ENCODE data around the gene GJB4.

GJB4 gene

DNA sequence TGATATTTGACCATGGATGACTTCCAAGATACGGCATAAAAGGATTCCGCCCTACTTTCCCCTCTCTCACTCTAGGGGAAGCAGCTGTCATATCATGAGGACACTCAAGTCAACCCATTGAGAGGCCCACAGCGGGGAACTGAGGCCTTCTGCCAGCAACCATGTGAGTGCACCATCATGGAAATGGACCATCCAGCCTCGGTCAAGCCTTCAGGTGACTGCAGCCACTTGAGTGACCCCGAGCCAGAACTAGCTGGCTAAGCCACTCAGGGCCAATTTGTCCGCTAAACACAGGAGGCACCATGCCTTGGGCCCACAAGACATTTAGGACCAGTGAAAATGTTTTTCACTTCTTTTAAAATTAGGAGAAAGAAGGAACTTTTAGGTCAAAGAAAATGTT, 15.8 kb upstream of the GJB4 start:
- H3K4me3 ChIP-seq (ENCODE audit: low read depth, low read length): no peak overlapping the region
- TF ChIP-seq, protein P1, sequence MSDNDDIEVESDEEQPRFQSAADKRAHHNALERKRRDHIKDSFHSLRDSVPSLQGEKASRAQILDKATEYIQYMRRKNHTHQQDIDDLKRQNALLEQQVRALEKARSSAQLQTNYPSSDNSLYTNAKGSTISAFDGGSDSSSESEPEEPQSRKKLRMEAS (IDR thresholded peaks at IDR 0.05; ENCODE audit: low read depth, low read length): no peak
- no peak for DNase-seq (ENCODE audit: low read depth)

DNA sequence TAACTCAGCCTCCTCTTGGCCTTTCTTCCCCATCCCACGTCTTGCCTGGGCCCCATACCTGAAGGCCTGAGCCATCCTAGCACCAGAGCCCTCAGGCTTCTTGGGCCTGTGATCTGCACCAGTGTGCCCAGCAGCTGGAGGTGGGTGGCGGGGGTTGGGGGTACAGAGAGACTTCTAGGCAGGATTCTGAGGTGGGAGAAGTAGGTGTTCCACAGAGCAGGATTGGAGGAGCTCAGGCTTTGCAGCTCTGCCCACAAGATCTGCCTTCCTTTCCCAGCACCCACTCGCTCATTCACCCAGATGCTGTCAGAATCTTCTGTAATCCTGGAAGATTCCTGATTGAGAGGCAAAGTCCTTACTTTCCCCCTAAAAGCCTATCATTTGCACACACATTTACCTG, 14.7 kb upstream of the GJB4 start:
- no peak overlapping the region for H3K4me3 ChIP-seq (ENCODE audit: low read depth, low read length)
- TF ChIP-seq, protein P2, sequence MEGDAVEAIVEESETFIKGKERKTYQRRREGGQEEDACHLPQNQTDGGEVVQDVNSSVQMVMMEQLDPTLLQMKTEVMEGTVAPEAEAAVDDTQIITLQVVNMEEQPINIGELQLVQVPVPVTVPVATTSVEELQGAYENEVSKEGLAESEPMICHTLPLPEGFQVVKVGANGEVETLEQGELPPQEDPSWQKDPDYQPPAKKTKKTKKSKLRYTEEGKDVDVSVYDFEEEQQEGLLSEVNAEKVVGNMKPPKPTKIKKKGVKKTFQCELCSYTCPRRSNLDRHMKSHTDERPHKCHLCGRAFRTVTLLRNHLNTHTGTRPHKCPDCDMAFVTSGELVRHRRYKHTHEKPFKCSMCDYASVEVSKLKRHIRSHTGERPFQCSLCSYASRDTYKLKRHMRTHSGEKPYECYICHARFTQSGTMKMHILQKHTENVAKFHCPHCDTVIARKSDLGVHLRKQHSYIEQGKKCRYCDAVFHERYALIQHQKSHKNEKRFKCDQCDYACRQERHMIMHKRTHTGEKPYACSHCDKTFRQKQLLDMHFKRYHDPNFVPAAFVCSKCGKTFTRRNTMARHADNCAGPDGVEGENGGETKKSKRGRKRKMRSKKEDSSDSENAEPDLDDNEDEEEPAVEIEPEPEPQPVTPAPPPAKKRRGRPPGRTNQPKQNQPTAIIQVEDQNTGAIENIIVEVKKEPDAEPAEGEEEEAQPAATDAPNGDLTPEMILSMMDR (IDR thresholded peaks at IDR 0.05; ENCODE audit: low read depth, low read length): no peak
- TF ChIP-seq, protein P1 (IDR thresholded peaks at IDR 0.05; ENCODE audit: low read depth, low read length): no peak
- TF ChIP-seq MYC (IDR thresholded peaks at IDR 0.05; ENCODE audit: low read depth, low read length) (no peak), POLR2A (IDR thresholded peaks at IDR 0.05; ENCODE audit: extremely low read depth, insufficient read length) (no peak)
- no peak for DNase-seq (ENCODE audit: low read depth)

DNA sequence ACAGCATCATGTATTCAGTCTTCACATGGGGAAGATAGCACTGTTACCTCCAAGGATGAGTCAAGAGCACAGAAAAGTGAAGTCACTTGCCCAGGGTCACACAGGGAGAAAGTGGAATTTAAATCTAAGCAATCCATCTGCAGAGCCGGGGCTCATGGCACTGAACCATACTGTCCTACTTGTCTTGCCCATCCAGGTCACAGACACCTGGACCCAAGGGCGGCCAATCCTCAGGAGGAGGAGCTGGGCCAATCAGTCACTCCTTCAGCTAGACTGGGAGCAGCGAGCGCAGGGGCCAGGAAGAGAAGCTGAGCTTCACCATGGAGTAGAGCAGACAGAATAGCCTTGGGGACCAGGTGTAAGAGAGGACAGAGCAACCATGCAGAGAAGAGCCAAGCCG, 13.9 kb upstream of the GJB4 start:
- TF ChIP-seq POLR2A (IDR thresholded peaks at IDR 0.05; ENCODE audit: extremely low read depth, insufficient read length): no peak
- TF ChIP-seq, protein P2 (IDR thresholded peaks at IDR 0.05; ENCODE audit: low read depth, low read length): no peak
- TF ChIP-seq, protein P1 (IDR thresholded peaks at IDR 0.05; ENCODE audit: low read depth, low read length): no peak
- TF ChIP-seq MYC (IDR thresholded peaks at IDR 0.05; ENCODE audit: low read depth, low read length): no peak
- H3K4me3 ChIP-seq (ENCODE audit: low read depth, low read length): no peak overlapping the region
- DNase-seq (ENCODE audit: low read depth): no peak

DNA sequence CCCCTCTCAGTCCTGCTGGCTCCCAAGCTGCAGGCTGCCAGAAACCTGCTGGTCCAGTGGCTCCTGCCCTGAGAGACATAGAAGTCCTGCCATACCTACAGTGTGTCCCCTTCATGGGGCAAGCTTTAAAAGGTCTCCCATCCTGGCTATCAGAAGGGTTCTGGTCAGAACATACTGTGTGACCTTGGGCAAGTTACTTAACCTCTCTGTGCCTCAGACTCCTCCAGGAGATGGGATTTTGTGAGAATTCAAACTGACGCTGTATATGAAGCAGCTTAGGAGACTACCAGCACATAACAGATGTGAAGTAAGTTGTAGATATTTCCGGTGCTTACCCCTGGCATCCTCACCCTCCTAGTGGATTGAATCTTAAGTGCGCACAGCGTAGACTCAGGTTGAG, 13.4 kb upstream of the GJB4 start:
- H3K4me3 ChIP-seq (ENCODE audit: low read depth, low read length): no peak overlapping the region
- no peak for DNase-seq (ENCODE audit: low read depth)
- TF ChIP-seq, protein P2 (IDR thresholded peaks at IDR 0.05; ENCODE audit: low read depth, low read length): no peak
- TF ChIP-seq MYC (IDR thresholded peaks at IDR 0.05; ENCODE audit: low read depth, low read length): no peak
- no peak for TF ChIP-seq POLR2A (IDR thresholded peaks at IDR 0.05; ENCODE audit: extremely low read depth, insufficient read length)
- TF ChIP-seq, protein P1 (IDR thresholded peaks at IDR 0.05; ENCODE audit: low read depth, low read length): no peak

DNA sequence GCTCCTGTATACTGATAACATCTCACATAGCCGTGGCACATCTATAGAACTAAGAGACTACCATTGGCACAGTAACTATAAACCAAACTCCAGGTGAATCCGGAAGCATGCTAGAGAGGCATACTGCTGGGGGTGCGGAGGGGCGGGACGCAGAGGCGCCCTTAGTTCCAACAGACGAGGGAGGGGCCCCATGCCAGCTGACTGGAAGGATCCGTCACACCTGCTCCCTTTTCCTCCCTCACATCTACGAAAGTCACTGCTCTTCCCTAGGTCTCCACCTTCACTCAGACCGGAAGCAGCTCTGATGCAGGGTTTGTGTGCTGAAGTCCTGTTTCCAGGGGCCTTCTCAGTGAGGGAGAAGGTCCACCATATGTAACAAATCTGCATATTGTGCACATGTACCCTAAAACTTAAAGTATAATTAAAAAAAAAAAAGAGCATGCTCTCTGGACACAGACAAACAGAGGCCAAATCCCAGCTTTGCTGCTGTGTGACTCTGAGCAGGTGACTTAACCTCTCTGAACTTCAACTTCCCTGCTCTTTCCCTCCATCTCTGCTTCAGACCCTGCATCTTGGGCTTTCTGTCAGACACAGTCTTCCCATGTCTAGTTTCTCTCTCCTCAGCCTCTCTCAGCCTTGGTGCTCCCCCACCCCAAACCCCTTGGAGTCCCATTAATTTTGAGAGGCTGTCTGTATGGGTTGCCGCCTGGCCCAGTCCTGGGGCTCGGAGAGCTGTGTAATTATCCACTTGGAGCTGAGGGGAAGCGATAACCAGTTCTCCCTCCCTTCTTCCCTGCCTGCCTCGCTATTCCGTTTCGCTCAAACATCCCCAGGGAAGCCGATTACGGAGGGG, 12.5 kb upstream of the GJB4 start:
- no peak for TF ChIP-seq POLR2A (IDR thresholded peaks at IDR 0.05; ENCODE audit: extremely low read depth, insufficient read length)
- TF ChIP-seq, protein P1 (IDR thresholded peaks at IDR 0.05; ENCODE audit: low read depth, low read length): no peak
- TF ChIP-seq, protein P2 (IDR thresholded peaks at IDR 0.05; ENCODE audit: low read depth, low read length): no peak
- no peak for TF ChIP-seq MYC (IDR thresholded peaks at IDR 0.05; ENCODE audit: low read depth, low read length)
- H3K4me3 ChIP-seq (ENCODE audit: low read depth, low read length): no peak overlapping the region
- no peak for DNase-seq (ENCODE audit: low read depth)

DNA sequence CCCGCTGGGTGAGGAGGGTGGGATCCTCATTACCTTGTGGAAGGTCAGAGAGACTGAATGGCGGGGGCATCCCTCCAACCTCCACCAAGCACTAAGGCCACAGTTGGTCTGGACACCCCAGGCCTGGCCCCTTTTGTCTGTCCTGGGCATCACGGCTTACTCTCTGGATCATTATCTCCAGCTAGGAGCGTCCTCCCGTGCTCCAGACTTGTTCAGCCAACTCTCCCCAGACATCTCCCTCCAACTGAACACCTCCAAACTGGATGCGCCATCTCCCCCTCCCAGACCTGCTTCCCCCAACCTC, 11.9 kb upstream of the GJB4 start:
- H3K4me3 ChIP-seq (ENCODE audit: low read depth, low read length): no peak overlapping the region
- TF ChIP-seq MYC (IDR thresholded peaks at IDR 0.05; ENCODE audit: low read depth, low read length) (no peak), POLR2A (IDR thresholded peaks at IDR 0.05; ENCODE audit: extremely low read depth, insufficient read length) (no peak)
- TF ChIP-seq, protein P1 (IDR thresholded peaks at IDR 0.05; ENCODE audit: low read depth, low read length): no peak
- TF ChIP-seq, protein P2 (IDR thresholded peaks at IDR 0.05; ENCODE audit: low read depth, low read length): no peak
- no peak for DNase-seq (ENCODE audit: low read depth)

All from NB4 (cell line).